GM23338 (cell line): ENCODE measurements around the gene NUDT16L1. TPM values are rescaled to one million over a fixed set of nuclear protein-coding genes. Genes with fewer than 3 reads are reported as not detected.

Experiments used
- ATAC-seq: fragments of 200-7000 bp; cut with Tn5 transposase; 3 replicates; pipeline ENCODE4 v1.9.1; 2020
- DNase-seq: peaks from one replicate; pipeline ENCODE4 v3.0.0-alpha.2; 2015; ENCODE audit warnings: low spot score
- H2AFZ ChIP-seq: fragments of 200-600 bp; sonication (generic); 2 replicates; pipeline ENCODE4 v1.8.0; 2016; ENCODE audit warnings: antibody characterized with exemption, mild to moderate bottlenecking, moderate library complexity
- H3F3A ChIP-seq: fragments of 200-600 bp; sonication (generic); replicated peaks from 2 replicates; pipeline ENCODE4 v1.8.0; 2017; ENCODE audit warnings: antibody characterized with exemption, mixed run types, low read depth
- H3K27ac ChIP-seq: fragments of 200-600 bp; sonication (generic); 2 replicates; pipeline ENCODE4 v1.6.1; 2016; ENCODE audit warnings: low read depth
- H3K27me3 ChIP-seq: fragments of 200-600 bp; sonication (generic); 2 replicates; pipeline ENCODE4 v1.8.0; 2016; ENCODE audit warnings: mild to moderate bottlenecking, mixed run types, moderate library complexity; ENCODE audit not compliant: insufficient read depth
- H3K36me3 ChIP-seq: fragments of 200-600 bp; sonication (generic); 2 replicates; pipeline ENCODE4 v1.8.0; 2016; ENCODE audit warnings: mild to moderate bottlenecking; ENCODE audit not compliant: insufficient read depth
- H3K4me1 ChIP-seq: fragments of 200-600 bp; sonication (generic); 2 replicates; pipeline ENCODE4 v1.8.0; 2016; ENCODE audit warnings: mild to moderate bottlenecking, moderate library complexity; ENCODE audit not compliant: insufficient read depth
- H3K4me2 ChIP-seq: fragments of 200-600 bp; sonication (generic); 2 replicates; pipeline ENCODE4 v1.7.1; 2017; ENCODE audit warnings: mixed run types
- H3K4me3 ChIP-seq: fragments of 200-600 bp; sonication (generic); 2 replicates; pipeline ENCODE4 v1.6.1; 2016; ENCODE audit warnings: mixed run types
- H3K79me2 ChIP-seq: fragments of 200-600 bp; sonication (generic); replicated peaks from 2 replicates; pipeline ENCODE4 v1.8.0; 2017; ENCODE audit warnings: mild to moderate bottlenecking; ENCODE audit not compliant: insufficient read depth
- H3K9me2 ChIP-seq: fragments of 200-600 bp; sonication (generic); 2 replicates; pipeline ENCODE4 v1.8.0; 2017; ENCODE audit not compliant: insufficient read depth
- H4K20me1 ChIP-seq: fragments of 200-600 bp; sonication (generic); replicated peaks from 2 replicates; pipeline ENCODE4 v1.8.0; 2017; ENCODE audit warnings: mild to moderate bottlenecking; ENCODE audit not compliant: insufficient read depth
- H3K27ac Mint-ChIP-seq: 2 replicates; pipeline ENCODE4 v1.8.0; 2020; ENCODE audit warnings: inconsistent platforms, mild to moderate bottlenecking, moderate library complexity, mixed read lengths
- H3K27me3 Mint-ChIP-seq: 3 replicates; pipeline ENCODE4 v1.8.0; 2022; ENCODE audit warnings: low read depth, mild to moderate bottlenecking, moderate library complexity, mixed read lengths, inconsistent platforms; ENCODE audit not compliant: insufficient read depth, poor library complexity
- H3K36me3 Mint-ChIP-seq: 3 replicates; pipeline ENCODE4 v1.8.0; 2021; ENCODE audit warnings: low read depth, mild to moderate bottlenecking, inconsistent platforms, moderate library complexity, mixed read lengths
- H3K4me1 Mint-ChIP-seq: 3 replicates; pipeline ENCODE4 v1.8.0; 2020; ENCODE audit warnings: mild to moderate bottlenecking, inconsistent platforms, mixed read lengths
- H3K4me3 Mint-ChIP-seq: 3 replicates; pipeline ENCODE4 v1.8.0; 2021; ENCODE audit warnings: moderate library complexity, mild to moderate bottlenecking, inconsistent platforms, mixed read lengths
- H3K9me3 Mint-ChIP-seq: 3 replicates; pipeline ENCODE4 v1.8.0; 2020; ENCODE audit warnings: moderate library complexity, mild to moderate bottlenecking, inconsistent platforms, mixed read lengths
- CREB1 ChIP-seq: fragments of 250-450 bp; sonication (Bioruptor Pico); IDR thresholded peaks from 2 replicates; pipeline ENCODE4 v1.5.0; 2020; ENCODE audit warnings: low read depth, mild to moderate bottlenecking, moderate library complexity
- EZH2 ChIP-seq: fragments of 200-600 bp; sonication (generic); IDR thresholded peaks from one replicate; pipeline ENCODE4 v1.8.0; 2017; ENCODE audit warnings: antibody characterized with exemption, mild to moderate bottlenecking, low read depth; ENCODE audit not compliant: unreplicated experiment
- JUNB ChIP-seq: IDR thresholded peaks from one replicate; pipeline ENCODE4 v1.6.1; 2016; ENCODE audit warnings: antibody characterized with exemption; ENCODE audit not compliant: unreplicated experiment
- STAT1 ChIP-seq: IDR thresholded peaks from one replicate; pipeline ENCODE4 v1.6.1; 2016; ENCODE audit warnings: antibody characterized with exemption; ENCODE audit not compliant: unreplicated experiment
- polyA plus RNA-seq: library from polyadenylated mRNA; unstranded; fragments of >200 nt; fragmentation: Nextera tagmentation; extraction: Ambion mirVana; gene quantifications from 2 replicates; pipeline ENCODE4 v1.2.1, GENCODE V29; 2016
- total RNA-seq: library from RNA; depleted of rRNA; stranded (reverse); fragments of >200 nt; shearing (Covaris generic); gene quantifications from 2 replicates; pipeline ENCODE4 v1.2.3, GENCODE V29; 2014
- TF ChIP-seq, protein P1 (sequence below): fragments of 250-450 bp; sonication (Bioruptor Pico); IDR thresholded peaks from 2 replicates; pipeline ENCODE4 v1.5.0; 2020; ENCODE audit warnings: mild to moderate bottlenecking, moderate library complexity

NUDT16L1 gene
- total and polyA plus RNA-seq, 2 experiments from 2014 or later = 37.1 to 80.4 TPM

DNA sequence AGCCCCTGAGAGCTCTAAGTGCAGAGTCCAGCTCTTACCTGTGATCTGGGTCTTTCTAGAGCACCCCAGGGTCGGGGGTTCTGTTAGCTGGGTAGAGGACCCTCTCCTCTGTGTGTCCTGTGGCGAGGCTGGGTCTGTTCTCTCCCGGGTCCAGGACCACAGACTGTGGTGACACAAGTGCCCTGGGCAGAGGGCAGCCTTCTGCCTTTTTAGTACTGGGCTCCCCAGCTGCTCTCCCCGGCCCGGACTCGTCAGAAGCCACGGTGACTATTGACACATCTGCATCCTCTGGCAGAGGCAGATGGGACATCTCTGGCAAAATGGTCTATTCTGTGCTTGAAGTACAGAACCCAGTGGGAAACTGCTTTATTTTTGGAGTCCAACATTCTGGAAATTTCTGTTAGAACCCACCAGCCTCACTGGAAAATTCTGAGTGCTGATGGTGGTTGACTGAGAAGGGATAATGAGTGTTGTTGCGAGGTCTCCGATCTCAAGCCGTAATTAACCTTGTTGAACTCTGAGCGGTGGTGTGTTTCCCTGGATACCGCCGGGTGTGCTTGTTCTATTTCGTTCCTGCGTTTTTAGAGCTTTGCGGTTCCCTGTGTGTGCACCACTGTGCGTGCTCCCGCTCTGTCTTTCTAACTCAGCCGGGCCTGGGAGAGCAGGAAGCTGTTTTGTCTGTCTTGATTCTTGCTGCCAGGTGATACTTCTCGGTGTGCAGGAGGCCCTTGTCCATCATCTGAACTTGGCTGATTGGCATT, 26.0 kb upstream of the NUDT16L1 start:
- H3K27me3 ChIP-seq = no peaks in the 10 kb centered on the region
- H3K36me3 ChIP-seq = peaks cover 8% of the 10 kb centered on the region
- Mint-ChIP-seq H3K36me3 (peaks cover 19% of the 10 kb centered on the region), H3K4me1 (peaks cover 3% of the 10 kb centered on the region; the same call in 1 of the 3 replicates), H3K9me3 (no peaks in the 10 kb centered on the region), H3K4me3 (no peak overlapping the region), H3K27ac (no peak overlapping the region), H3K27me3 (peaks cover 5% of the 10 kb centered on the region)
- H3K9me2 ChIP-seq = no peaks in the 10 kb centered on the region
- no peaks in the 10 kb centered on the region; the same call in 1 of the 2 replicates for H3K79me2 ChIP-seq
- TF ChIP-seq STAT1 (no peak), JUNB (no peak), EZH2 (no peak), CREB1 (CRISPR knock-in tag) (no peak)
- TF ChIP-seq, protein P1, sequence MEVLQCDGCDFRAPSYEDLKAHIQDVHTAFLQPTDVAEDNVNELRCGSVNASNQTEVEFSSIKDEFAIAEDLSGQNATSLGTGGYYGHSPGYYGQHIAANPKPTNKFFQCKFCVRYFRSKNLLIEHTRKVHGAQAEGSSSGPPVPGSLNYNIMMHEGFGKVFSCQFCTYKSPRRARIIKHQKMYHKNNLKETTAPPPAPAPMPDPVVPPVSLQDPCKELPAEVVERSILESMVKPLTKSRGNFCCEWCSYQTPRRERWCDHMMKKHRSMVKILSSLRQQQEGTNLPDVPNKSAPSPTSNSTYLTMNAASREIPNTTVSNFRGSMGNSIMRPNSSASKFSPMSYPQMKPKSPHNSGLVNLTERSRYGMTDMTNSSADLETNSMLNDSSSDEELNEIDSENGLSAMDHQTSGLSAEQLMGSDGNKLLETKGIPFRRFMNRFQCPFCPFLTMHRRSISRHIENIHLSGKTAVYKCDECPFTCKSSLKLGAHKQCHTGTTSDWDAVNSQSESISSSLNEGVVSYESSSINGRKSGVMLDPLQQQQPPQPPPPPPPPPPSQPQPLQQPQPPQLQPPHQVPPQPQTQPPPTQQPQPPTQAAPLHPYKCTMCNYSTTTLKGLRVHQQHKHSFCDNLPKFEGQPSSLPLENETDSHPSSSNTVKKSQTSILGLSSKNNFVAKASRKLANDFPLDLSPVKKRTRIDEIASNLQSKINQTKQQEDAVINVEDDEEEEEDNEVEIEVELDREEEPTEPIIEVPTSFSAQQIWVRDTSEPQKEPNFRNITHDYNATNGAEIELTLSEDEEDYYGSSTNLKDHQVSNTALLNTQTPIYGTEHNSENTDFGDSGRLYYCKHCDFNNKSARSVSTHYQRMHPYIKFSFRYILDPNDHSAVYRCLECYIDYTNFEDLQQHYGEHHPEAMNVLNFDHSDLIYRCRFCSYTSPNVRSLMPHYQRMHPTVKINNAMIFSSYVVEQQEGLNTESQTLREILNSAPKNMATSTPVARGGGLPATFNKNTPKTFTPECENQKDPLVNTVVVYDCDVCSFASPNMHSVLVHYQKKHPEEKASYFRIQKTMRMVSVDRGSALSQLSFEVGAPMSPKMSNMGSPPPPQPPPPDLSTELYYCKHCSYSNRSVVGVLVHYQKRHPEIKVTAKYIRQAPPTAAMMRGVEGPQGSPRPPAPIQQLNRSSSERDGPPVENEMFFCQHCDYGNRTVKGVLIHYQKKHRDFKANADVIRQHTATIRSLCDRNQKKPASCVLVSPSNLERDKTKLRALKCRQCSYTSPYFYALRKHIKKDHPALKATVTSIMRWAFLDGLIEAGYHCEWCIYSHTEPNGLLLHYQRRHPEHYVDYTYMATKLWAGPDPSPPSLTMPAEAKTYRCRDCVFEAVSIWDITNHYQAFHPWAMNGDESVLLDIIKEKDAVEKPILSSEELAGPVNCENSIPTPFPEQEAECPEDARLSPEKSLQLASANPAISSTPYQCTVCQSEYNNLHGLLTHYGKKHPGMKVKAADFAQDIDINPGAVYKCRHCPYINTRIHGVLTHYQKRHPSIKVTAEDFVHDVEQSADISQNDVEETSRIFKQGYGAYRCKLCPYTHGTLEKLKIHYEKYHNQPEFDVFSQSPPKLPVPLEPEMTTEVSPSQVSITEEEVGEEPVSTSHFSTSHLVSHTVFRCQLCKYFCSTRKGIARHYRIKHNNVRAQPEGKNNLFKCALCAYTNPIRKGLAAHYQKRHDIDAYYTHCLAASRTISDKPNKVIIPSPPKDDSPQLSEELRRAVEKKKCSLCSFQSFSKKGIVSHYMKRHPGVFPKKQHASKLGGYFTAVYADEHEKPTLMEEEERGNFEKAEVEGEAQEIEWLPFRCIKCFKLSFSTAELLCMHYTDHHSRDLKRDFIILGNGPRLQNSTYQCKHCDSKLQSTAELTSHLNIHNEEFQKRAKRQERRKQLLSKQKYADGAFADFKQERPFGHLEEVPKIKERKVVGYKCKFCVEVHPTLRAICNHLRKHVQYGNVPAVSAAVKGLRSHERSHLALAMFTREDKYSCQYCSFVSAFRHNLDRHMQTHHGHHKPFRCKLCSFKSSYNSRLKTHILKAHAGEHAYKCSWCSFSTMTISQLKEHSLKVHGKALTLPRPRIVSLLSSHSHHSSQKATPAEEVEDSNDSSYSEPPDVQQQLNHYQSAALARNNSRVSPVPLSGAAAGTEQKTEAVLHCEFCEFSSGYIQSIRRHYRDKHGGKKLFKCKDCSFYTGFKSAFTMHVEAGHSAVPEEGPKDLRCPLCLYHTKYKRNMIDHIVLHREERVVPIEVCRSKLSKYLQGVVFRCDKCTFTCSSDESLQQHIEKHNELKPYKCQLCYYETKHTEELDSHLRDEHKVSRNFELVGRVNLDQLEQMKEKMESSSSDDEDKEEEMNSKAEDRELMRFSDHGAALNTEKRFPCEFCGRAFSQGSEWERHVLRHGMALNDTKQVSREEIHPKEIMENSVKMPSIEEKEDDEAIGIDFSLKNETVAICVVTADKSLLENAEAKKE (CRISPR knock-in tag) = no peak
- no peak overlapping the region for H2AFZ ChIP-seq
- 0 out of 2 replicates have a peak, but pooled peaks cover 7% of the 10 kb centered on the region for H3F3A ChIP-seq
- no peak overlapping the region for H3K4me2 ChIP-seq
- H4K20me1 ChIP-seq = 0 out of 2 replicates have a peak, but pooled peaks cover 4% of the 10 kb centered on the region
- no peaks in the 10 kb centered on the region for H3K4me1 ChIP-seq
- H3K27ac ChIP-seq = no peak overlapping the region
- no peak overlapping the region for H3K4me3 ChIP-seq
- ATAC-seq (no peak), DNase-seq (no peak)
